Suppressor macrophage treated with lipopolysaccharide for 4 hours (primary cell): ENCODE data around the gene PAPOLA.
"Not testable (repeated sequence)": the region's sequence is repeated elsewhere in the genome, so short reads cannot be mapped to it uniquely, and the experiment has no call there.

Experiments used
- DNase-seq: peaks from one replicate; pipeline ENCODE4 v3.0.0-alpha.2; 2020

The PAPOLA gene

GRCh38 chr14:96501740-96502620 is at the start of gene PAPOLA:
PAPOLA (plus strand) TSS chr14:96502382; CDS start chr14:96502593, 211 bp downstream.
- peak; percentile 98 for DNase-seq

GRCh38 chr14:96452684-96453083 is 49.5 kb upstream of the PAPOLA start:
- DNase-seq: no peak

- no peak for DNase-seq
These were observed 46.6 kb upstream of the PAPOLA start for GRCh38 chr14:96455588-96455987.

- no peak for DNase-seq
These were observed 42.3 kb upstream of the PAPOLA start for GRCh38 chr14:96459851-96460250.

GRCh38 chr14:96461950-96462798 is 40.0 kb upstream of the PAPOLA start:
- no peak for DNase-seq

GRCh38 chr14:96464136-96464535 is 38.0 kb upstream of the PAPOLA start:
- no peak for DNase-seq

- no peak for DNase-seq
These were observed 35.3 kb upstream of the PAPOLA start for GRCh38 chr14:96466918-96467317.

- no peak for DNase-seq
These were observed 31.9 kb upstream of the PAPOLA start for GRCh38 chr14:96470331-96470730.

GRCh38 chr14:96470967-96471366 is 31.2 kb upstream of the PAPOLA start:
- DNase-seq: not testable (repeated sequence)

GRCh38 chr14:96478119-96478518 is 24.1 kb upstream of the PAPOLA start:
- DNase-seq: no peak

GRCh38 chr14:96479435-96480146 is 22.6 kb upstream of the PAPOLA start:
- DNase-seq: no peak

- no peak for DNase-seq
These were observed 20.4 kb upstream of the PAPOLA start for GRCh38 chr14:96481731-96482314.

- no peak for DNase-seq
These were observed 19.2 kb upstream of the PAPOLA start for GRCh38 chr14:96482986-96483385.

- DNase-seq: no peak
These were observed 17.8 kb upstream of the PAPOLA start for GRCh38 chr14:96484399-96484798.

GRCh38 chr14:96486705-96487104 is 15.5 kb upstream of the PAPOLA start:
- no peak for DNase-seq

- no peak for DNase-seq
These were observed 12.9 kb upstream of the PAPOLA start for GRCh38 chr14:96489327-96489726.

- no peak for DNase-seq
These were observed 9.0 kb upstream of the PAPOLA start for GRCh38 chr14:96493178-96493577.

GRCh38 chr14:96494331-96494730 is 7.9 kb upstream of the PAPOLA start:
- DNase-seq: no peak

- DNase-seq: no peak
These were observed 5.1 kb upstream of the PAPOLA start for GRCh38 chr14:96497087-96497486.

- peak; percentile 7 for DNase-seq
These were observed 4.6 kb upstream of the PAPOLA start for GRCh38 chr14:96497586-96497985.

- peak; percentile 32 for DNase-seq
These were observed 904 bp upstream of the PAPOLA start for GRCh38 chr14:96501217-96501739.

GRCh38 chr14:96502621-96503305 is 581 bp downstream of the PAPOLA start:
- DNase-seq: peak; percentile 71
